RWPE2 (cell line): Measurements from ENCODE around the gene GPR55.

Source experiments
- ATAC-seq: fragments of 200-7000 bp; cut with Tn5 transposase; 3 replicates; pipeline ENCODE4 v1.9.1; 2021; ENCODE audit warnings: low read depth
- DNase-seq: peaks from one replicate; pipeline ENCODE4 v3.0.0-alpha.2; 2020; ENCODE audit warnings: low spot score
- H3K27ac ChIP-seq: fragments of 450-650 bp; 2 replicates; pipeline ENCODE4 v1.5.1; 2017; ENCODE audit warnings: mild to moderate bottlenecking; ENCODE audit not compliant: poor library complexity, severe bottlenecking
- H3K27me3 ChIP-seq: fragments of 250-450 bp; sonication (Bioruptor Pico); 2 replicates; pipeline ENCODE4 v1.5.1; 2021; ENCODE audit warnings: mild to moderate bottlenecking, moderate library complexity; ENCODE audit not compliant: insufficient read depth, poor library complexity, severe bottlenecking
- H3K36me3 ChIP-seq: fragments of 250-450 bp; sonication (Bioruptor Pico); 2 replicates; pipeline ENCODE4 v1.5.1; 2020; ENCODE audit warnings: low read depth, mild to moderate bottlenecking, moderate library complexity
- H3K4me1 ChIP-seq: fragments of 250-450 bp; sonication (Bioruptor Pico); 2 replicates; pipeline ENCODE4 v1.5.1; 2021; ENCODE audit warnings: mild to moderate bottlenecking, moderate library complexity; ENCODE audit not compliant: insufficient read depth, poor library complexity, severe bottlenecking
- H3K4me3 ChIP-seq: fragments of 250-450 bp; sonication (Bioruptor Pico); 2 replicates; pipeline ENCODE4 v1.5.1; 2021; ENCODE audit warnings: mild to moderate bottlenecking, moderate library complexity; ENCODE audit not compliant: severe bottlenecking
- H3K9me3 ChIP-seq: fragments of 250-450 bp; sonication (Bioruptor Pico); 2 replicates; pipeline ENCODE4 v1.5.1; 2021; ENCODE audit warnings: mild to moderate bottlenecking, moderate library complexity; ENCODE audit not compliant: severe bottlenecking
- CTCF ChIP-seq: fragments of 450-650 bp; IDR thresholded peaks from one replicate; pipeline ENCODE4 v1.5.1; 2017; ENCODE audit warnings: mild to moderate bottlenecking, moderate library complexity; ENCODE audit not compliant: poor library complexity, severe bottlenecking

The GPR55 gene

GRCh38 chr2:230955163-230955737, 30.2 kb upstream of the GPR55 start:
- TF ChIP-seq CTCF: no peak
- H3K4me1 ChIP-seq: peaks cover 3% of the 10 kb centered on the region
- no peak overlapping the region for H3K27ac ChIP-seq
- no peaks in the 10 kb centered on the region for H3K9me3 ChIP-seq
- ATAC-seq (no peak), DNase-seq (no peak)
- no peaks in the 10 kb centered on the region for H3K36me3 ChIP-seq
- H3K4me3 ChIP-seq: no peak overlapping the region
- H3K27me3 ChIP-seq: no peaks in the 10 kb centered on the region

GRCh38 chr2:230954746-230955145, 29.7 kb upstream of the GPR55 start:
- no peaks in the 10 kb centered on the region for H3K9me3 ChIP-seq
- no peaks in the 10 kb centered on the region for H3K27me3 ChIP-seq
- no peak for ATAC-seq
- TF ChIP-seq CTCF: no peak
- no peak for DNase-seq
- no peaks in the 10 kb centered on the region for H3K36me3 ChIP-seq
- peaks cover 3% of the 10 kb centered on the region for H3K4me1 ChIP-seq
- H3K4me3 ChIP-seq: no peak overlapping the region
- H3K27ac ChIP-seq: no peak overlapping the region

GRCh38 chr2:230953845-230954244, 28.8 kb upstream of the GPR55 start:
- TF ChIP-seq CTCF: no peak
- no peaks in the 10 kb centered on the region for H3K36me3 ChIP-seq
- ATAC-seq: no peak
- H3K4me3 ChIP-seq: no peak overlapping the region
- no peak overlapping the region for H3K27ac ChIP-seq
- peaks cover 3% of the 10 kb centered on the region for H3K4me1 ChIP-seq
- no peak for DNase-seq
- no peaks in the 10 kb centered on the region for H3K9me3 ChIP-seq
- no peaks in the 10 kb centered on the region for H3K27me3 ChIP-seq

GRCh38 chr2:230952226-230952956, 27.3 kb upstream of the GPR55 start:
- H3K4me1 ChIP-seq: peaks cover 3% of the 10 kb centered on the region

More at GRCh38 chr2:230952226-230952956, 27.3 kb upstream of the GPR55 start:
- TF ChIP-seq CTCF: no peak
- Histone ChIP-seq H3K4me3 (no peak overlapping the region), H3K27me3 (no peaks in the 10 kb centered on the region), H3K9me3 (no peaks in the 10 kb centered on the region), H3K27ac (no peak overlapping the region), H3K36me3 (no peaks in the 10 kb centered on the region)
- ATAC-seq (no peak), DNase-seq (no peak)
